HG03108 (cell line): ENCODE data around the gene C2.
"Not testable (repeated sequence)": the region's sequence is repeated elsewhere in the genome, so short reads cannot be mapped to it uniquely, and the experiment has no call there.

ENCODE experiments used
- ATAC-seq: cut with Tn5 transposase; IDR thresholded peaks from one replicate; pipeline ENCODE4 v1.9.1; 2021; ENCODE audit warnings: moderate library complexity; ENCODE audit not compliant: unreplicated experiment

C2 gene

DNA sequence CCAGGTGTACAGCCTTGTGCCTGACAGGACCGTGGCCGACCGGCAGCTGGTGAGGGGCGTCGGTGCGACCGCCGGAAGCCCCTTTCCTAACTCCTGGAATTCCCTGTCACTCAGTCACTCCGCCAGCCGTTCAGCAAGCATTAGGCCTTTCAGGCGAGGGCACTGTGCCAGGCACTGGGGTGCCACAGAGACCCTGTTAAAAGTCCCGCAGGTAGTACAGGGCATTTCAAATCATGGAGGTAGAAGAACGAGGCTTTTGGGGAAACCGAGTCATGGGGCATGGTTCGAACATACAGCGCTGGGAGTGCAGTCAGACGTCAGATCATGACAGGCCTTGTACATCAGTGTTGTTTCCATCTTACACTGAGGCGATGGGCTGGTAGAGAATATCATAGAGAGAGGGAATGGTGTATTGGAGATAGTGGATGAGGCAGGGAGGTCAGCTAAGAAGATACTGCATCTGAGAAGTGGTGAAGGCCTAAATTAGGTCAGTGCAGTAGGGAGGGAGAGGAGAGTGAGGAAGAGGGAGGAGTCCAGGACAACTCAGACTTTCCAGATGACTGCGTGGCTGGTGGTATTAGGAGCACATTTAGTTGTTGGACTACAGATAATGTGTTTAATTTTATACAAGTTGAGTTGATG, 45.3 kb downstream of the C2 start:
- no peak for ATAC-seq

DNA sequence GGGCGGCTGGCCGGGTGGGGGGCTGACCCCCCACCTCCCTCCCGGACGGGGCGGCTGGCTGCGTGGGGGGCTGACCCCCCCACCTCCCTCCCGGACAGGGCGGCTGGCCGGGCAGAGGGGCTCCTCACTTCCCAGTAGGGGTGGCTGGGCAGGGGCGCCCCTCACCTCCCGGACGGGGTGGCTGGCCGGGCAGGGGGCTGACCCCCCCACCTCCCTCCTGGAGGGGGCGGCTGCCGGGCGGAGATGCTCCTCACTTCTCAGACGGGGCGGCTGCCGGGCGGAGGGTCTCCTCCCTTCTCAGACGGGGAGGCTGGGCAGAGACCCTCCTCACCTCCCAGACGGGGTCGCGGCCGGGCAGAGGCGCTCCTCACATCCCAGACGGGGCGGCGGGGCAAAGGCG, 48.5 kb downstream of the C2 start:
- not testable (repeated sequence) for ATAC-seq

DNA sequence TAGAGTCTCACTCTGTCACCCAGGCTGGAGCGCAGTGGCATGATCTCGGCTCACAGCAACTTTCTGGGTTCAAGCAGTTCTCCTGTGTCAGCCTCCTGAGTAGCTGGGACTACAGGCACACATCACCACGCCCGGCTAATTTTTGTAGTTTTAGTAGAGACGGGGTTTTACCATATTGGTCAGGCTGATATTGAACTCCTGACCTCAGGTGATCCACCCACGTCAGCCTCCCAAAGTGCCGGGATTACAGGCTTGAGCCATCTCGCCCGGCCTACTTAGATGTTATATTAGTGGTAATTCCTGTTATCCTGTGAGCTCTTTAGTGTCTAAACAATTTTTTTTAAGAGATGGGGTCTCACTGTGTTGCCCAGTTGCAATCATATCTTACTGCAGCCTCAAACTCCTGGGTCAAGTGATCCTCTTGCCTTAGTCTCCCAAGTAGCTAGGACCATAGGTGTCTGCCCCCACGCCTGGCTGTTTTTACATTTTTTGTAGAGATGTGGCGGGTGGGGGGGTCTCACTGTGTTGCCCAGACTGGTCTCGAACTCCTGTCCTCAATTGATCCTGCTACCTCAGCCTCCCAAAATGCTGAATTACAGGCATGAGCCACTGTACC, 50.4 kb downstream of the C2 start:
- no peak for ATAC-seq

DNA sequence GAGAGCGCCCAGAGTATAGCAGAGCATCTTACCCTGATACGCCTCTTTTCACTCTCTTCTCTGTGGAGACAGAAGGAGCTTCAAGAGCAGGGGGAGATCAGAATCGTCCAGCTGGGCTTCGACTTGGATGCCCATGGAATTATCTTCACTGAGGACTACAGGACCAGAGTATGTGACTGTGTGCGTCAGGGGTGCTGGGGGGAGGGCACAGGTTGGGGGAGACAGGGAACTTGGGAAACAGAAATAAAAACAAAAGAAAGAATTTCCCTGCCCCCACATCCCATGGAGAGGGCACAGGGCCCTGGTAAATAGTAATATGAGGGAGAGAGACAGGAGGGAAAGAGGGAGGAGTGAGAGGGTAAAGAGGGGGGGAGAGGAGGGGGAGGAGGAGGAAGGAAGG, 51.3 kb downstream of the C2 start:
- ATAC-seq = no peak

DNA sequence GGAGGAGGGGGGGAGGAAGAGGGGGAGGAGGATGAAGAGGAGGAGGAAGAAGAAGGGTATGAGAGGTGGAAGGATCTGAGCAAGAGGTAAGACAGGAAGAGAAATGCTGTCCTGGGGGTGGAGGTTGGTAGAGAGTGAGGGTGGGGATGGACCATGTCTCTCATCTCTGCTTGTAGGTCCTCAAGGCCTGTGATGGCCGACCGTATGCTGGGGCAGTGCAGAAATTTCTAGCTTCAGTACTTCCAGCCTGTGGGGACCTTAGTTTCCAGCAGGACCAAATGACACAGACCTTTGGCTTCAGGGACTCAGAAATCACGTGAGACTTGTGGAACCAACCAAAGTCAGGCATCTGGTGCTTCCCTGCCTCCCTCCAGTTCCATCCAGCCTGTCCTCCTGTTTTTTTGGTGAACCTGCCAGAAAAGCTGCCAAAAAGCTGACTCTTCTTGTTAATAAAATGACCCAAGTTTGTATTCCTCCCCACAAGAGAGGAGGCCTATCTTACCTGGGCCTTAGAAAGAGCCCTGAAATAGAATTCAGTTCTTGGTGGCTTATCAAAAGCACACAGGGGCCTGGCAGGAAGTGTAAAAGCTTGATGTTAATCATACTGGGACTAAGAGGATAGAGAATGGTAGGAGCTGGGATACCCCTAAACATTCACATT, 51.9 kb downstream of the C2 start:
- ATAC-seq = no peak

DNA sequence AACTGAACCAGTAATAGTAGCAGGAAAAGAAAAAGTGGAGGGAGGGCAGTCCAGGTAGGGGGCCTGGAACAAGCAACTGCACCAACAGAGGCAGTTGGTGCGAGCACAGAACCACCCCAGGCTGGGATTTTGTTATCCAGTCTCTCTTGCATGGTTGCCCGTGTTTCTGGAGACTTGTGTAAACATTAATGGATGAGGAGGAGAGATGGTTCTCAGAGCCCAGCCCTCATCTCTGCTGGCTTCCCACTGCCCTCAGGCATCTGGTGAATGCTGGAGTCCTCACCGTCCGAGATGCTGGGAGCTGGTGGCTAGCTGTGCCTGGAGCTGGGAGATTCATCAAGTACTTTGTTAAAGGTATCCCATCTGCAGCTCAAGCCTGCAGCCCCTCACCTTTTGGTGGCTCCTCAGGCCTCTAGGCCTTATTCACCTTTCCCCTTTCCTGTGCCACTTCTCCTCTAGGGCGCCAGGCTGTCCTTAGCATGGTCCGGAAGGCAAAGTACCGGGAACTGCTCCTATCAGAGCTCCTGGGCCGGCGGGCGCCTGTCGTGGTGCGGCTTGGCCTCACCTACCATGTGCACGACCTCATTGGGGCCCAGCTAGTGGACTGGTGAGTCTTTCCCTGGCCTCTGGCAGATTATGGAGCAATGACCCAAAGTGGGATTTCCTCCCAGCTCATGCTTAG, 52.8 kb downstream of the C2 start:
- ATAC-seq = not testable (repeated sequence)

DNA sequence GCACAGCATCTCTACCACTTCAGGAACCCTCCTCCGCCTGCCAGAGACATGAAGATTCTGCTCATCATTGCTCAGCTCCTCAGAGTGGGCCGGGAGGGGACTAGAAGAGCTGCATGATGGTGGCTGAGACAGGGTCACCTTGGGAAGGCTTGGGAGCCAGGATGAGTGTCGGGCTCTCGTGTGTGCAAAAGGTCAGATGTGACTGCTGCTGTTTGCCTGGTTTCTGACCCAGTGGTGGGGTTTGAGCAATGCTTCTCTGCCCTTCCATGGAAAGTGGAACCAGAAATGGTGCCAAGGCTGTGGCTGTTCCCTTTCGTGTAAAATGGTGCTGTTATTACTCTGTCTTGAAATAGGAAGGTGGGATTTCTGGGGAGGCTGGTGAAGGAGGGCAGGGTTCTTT, 53.5 kb downstream of the C2 start:
- ATAC-seq = not testable (repeated sequence)

DNA sequence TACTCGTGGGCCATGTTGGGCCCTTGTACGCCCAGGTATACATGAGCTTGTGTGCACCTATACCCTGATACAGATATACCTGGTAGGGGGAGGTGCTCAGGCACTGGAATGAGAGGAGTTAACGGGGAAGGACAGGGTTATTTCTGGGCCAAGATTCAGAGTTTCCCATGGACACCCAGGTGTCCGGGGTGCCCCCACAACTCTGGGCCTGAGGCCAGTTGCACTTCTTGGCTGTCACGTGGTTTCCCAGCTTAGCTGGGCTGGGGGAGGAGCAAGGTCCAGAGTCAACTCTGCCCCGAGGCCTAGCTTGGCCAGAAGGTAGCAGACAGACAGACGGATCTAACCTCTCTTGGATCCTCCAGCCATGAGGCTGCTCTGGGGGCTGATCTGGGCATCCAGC, 54.2 kb downstream of the C2 start, which contains the start of gene C4A:
Gene C4A, plus strand, starts transcription at position 314 of the 400 bp plus-strand sequence. Its CDS starts 51 bp downstream, at position 365.
- not testable (repeated sequence) for ATAC-seq

DNA sequence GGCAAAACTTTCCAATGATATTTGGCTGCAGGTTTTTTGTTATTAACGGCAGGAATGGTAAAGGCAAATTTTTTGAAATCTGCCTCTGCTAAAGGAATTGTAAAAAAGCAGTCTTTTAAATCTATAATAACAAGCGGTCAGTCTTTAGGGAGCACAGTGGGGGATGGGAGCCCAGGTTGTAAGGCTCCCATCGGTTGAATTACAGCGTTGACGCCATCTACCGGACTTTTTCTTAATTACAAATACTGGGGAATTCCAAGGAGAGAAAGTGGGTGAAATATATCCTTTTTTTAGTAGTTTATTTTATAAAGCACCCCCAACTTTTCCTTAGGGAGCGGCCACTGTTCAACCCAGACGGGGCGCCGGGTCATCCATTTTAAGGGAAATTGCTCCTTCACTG, 61.8 kb downstream of the C2 start:
- ATAC-seq = not testable (repeated sequence)

DNA sequence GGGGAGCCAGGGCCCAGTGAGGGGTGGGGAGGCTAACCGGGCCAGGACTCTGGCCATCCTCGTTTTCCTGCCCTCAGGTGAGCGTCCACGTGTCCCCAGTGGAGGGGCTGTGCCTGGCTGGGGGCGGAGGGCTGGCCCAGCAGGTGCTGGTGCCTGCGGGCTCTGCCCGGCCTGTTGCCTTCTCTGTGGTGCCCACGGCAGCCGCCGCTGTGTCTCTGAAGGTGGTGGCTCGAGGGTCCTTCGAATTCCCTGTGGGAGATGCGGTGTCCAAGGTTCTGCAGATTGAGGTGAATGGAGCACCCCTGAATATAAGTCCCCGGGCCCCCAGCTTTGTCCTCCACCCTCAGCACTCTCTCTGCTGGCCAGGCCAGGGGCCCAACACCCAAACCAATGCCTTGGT, 66.9 kb downstream of the C2 start:
- not testable (repeated sequence) for ATAC-seq
